Measurements from ENCODE around the gene KAT14. TPM values are rescaled to one million over a fixed set of nuclear protein-coding genes. Genes with fewer than 3 reads are reported as not detected.

The KAT14 gene
- total RNA-seq, 2 donors from 2014 or later = 15.2 to 23.3 TPM

GRCh38 chr20:18154342-18154741, 16.7 kb downstream of the KAT14 start:
- Histone ChIP-seq H3K27ac (no peak overlapping the region), H3K36me3 (no peaks in the 10 kb centered on the region), H3K4me1 (replicated peaks) (no peaks in the 10 kb centered on the region), H3K4me3 (no peak overlapping the region), H3K9me3 (no peaks in the 10 kb centered on the region), H3K27me3 (replicated peaks; ENCODE audit: insufficient read depth) (no peaks in the 10 kb centered on the region)
- intact Hi-C loops (cut with DNase I) = no loop called here
- 95% methylated on average over 9 of the region's 9 CpGs for WGBS
- DNase-seq (ENCODE audit: low spot score) = no peak
- no peak for TF ChIP-seq POLR2A (IDR thresholded peaks at IDR 0.05)
- no peak for TF ChIP-seq POLR2AphosphoS5 (IDR thresholded peaks at IDR 0.05)
- no peak for TF ChIP-seq CTCF (IDR thresholded peaks at IDR 0.05)

- no peak for TF ChIP-seq POLR2A (IDR thresholded peaks at IDR 0.05)
- no peak for TF ChIP-seq CTCF (IDR thresholded peaks at IDR 0.05)
- no peak for TF ChIP-seq POLR2AphosphoS5 (IDR thresholded peaks at IDR 0.05)
- Histone ChIP-seq H3K4me1 (replicated peaks) (no peaks in the 10 kb centered on the region), H3K27ac (no peak overlapping the region), H3K36me3 (no peaks in the 10 kb centered on the region), H3K27me3 (replicated peaks; ENCODE audit: insufficient read depth) (no peaks in the 10 kb centered on the region), H3K9me3 (no peaks in the 10 kb centered on the region), H3K4me3 (no peak overlapping the region)
- WGBS = 95% methylated on average over 4 of the region's 4 CpGs
- intact Hi-C loops (cut with DNase I) = no loop called here
- DNase-seq (ENCODE audit: low spot score) = no peak
Observed at GRCh38 chr20:18156045-18156444, 18.4 kb downstream of the KAT14 start.

- no peak overlapping the region for H3K27ac ChIP-seq
- no peaks in the 10 kb centered on the region for H3K9me3 ChIP-seq
- H3K36me3 ChIP-seq = peaks cover 0 to 9% of the 10 kb centered on the region in 2 donors
- 82% methylated on average over 2 of the region's 2 CpGs for whole genome bisulfite sequencing
- no peak overlapping the region for H3K4me3 ChIP-seq
- H3K27me3 ChIP-seq (replicated peaks; ENCODE audit: insufficient read depth) = no peaks in the 10 kb centered on the region
- no peak for TF ChIP-seq POLR2A (IDR thresholded peaks at IDR 0.05)
- TF ChIP-seq POLR2AphosphoS5 (IDR thresholded peaks at IDR 0.05) = no peak
- no peak for TF ChIP-seq CTCF (IDR thresholded peaks at IDR 0.05)
- DNase-seq (ENCODE audit: low spot score) = no peak
- no peaks in the 10 kb centered on the region for H3K4me1 ChIP-seq (replicated peaks)
- intact Hi-C loops (cut with DNase I) = no loop called here
Observed at GRCh38 chr20:18164356-18164755, 26.7 kb downstream of the KAT14 start.

DNA sequence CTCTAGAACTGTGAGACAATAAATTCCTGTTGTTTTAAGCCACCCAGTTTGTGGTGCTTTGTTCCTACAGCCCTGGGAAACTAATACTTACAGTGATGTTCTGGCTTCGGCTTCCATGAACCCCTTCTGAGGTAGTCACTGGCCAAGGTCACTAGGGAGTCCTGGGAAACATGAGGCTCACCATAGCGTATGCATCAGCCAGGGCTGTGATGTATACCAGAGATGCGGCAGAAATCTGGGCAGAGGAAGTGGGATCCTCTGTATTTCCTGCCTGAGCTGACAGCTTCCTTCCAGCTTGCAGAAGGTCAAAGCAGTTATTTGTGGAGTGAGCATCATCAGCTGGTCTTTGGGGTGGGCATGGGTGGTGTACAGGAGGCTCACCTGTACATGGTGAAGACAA, 27.9 kb downstream of the KAT14 start:
- H3K4me3 ChIP-seq = no peak overlapping the region
- no peak for DNase-seq (ENCODE audit: low spot score)
- intact Hi-C loops (cut with DNase I) = no loop called here
- no peak for TF ChIP-seq POLR2A (IDR thresholded peaks at IDR 0.05)
- no peak for TF ChIP-seq POLR2AphosphoS5 (IDR thresholded peaks at IDR 0.05)
- TF ChIP-seq CTCF (IDR thresholded peaks at IDR 0.05) = no peak
- WGBS = 76% methylated on average over 3 of the region's 3 CpGs
- H3K36me3 ChIP-seq = peaks cover 0 to 9% of the 10 kb centered on the region in 2 donors
- H3K4me1 ChIP-seq (replicated peaks) = no peaks in the 10 kb centered on the region
- H3K9me3 ChIP-seq = no peaks in the 10 kb centered on the region
- no peak overlapping the region for H3K27ac ChIP-seq
- H3K27me3 ChIP-seq (replicated peaks; ENCODE audit: insufficient read depth) = no peaks in the 10 kb centered on the region

- TF ChIP-seq POLR2A (IDR thresholded peaks at IDR 0.05) = no peak
- Histone ChIP-seq H3K9me3 (no peaks in the 10 kb centered on the region), H3K27ac (no peak overlapping the region), H3K4me3 (no peak overlapping the region), H3K4me1 (replicated peaks) (no peaks in the 10 kb centered on the region), H3K27me3 (replicated peaks; ENCODE audit: insufficient read depth) (no peaks in the 10 kb centered on the region), H3K36me3 (peaks cover 0 to 9% of the 10 kb centered on the region in 2 donors)
- peak; percentile 20 for DNase-seq (ENCODE audit: low spot score)
- 37% methylated on average over 5 of the region's 5 CpGs for WGBS
- intact Hi-C loops (cut with DNase I) = no loop called here
Observed at GRCh38 chr20:18166241-18166881, 28.7 kb downstream of the KAT14 start.

All from prostate gland (tissue), 2 donors.